CD4-positive, alpha-beta T cell (primary cell): Measurements from ENCODE around the gene CHCHD1. TPM values are rescaled to one million over a fixed set of nuclear protein-coding genes. Genes with fewer than 3 reads are reported as not detected.
"Not testable (repeated sequence)": the region's sequence is repeated elsewhere in the genome, so short reads cannot be mapped to it uniquely, and the experiment has no call there.

Experiments used
- ATAC-seq: fragments of 200-7000 bp; cut with Tn5 transposase; one replicate; pipeline ENCODE4 v1.10.0; 2022; ENCODE audit warnings: mild to moderate bottlenecking; ENCODE audit not compliant: poor library complexity
- CTCF ChIA-PET: fragments of 350-600 bp; sonication (Branson Sonifier 250); formaldehyde crosslinking; loops from one replicate; lab custom pipeline; 2021; ENCODE audit warnings: antibody characterized with exemption, inconsistent platforms; lab: Charles Lee
- POLR2A ChIA-PET: fragments of 350-600 bp; sonication (Branson Sonifier 250); formaldehyde crosslinking; loops from one replicate; lab custom pipeline; 2021; ENCODE audit warnings: antibody characterized with exemption, inconsistent platforms; lab: Charles Lee
- DNase-seq, 14 experiments: peaks; one replicate each; pipeline ENCODE4 v3.0.0-alpha.2; 2013 to 2020; ENCODE audit warnings: mixed read lengths in 2 of 14
- H3K27ac ChIP-seq, 2 donors: one replicate each; pipeline versions ENCODE4 v1.5.1 to v1.7.0; 2013; ENCODE audit warnings: low read length in 2 of 2, low read depth in 1 of 2, mild to moderate bottlenecking in 1 of 2
- H3K27me3 ChIP-seq, 2 experiments: 1 replicate in 1 of 2; 2 replicates in 1 of 2; pipeline versions ENCODE4 v1.6.1 to v1.7.0; 2013; ENCODE audit warnings: low read length in 2 of 2, control low read depth in 1 of 2, mild to moderate bottlenecking in 1 of 2, moderate library complexity in 1 of 2; ENCODE audit not compliant: insufficient read depth in 2 of 2, control insufficient read depth in 1 of 2
- H3K36me3 ChIP-seq: one replicate; pipeline ENCODE4 v1.6.1; 2013; ENCODE audit warnings: low read length, control low read depth; ENCODE audit not compliant: insufficient read depth
- H3K4me1 ChIP-seq: one replicate; pipeline ENCODE4 v1.6.1; 2013; ENCODE audit warnings: low read length, control low read depth; ENCODE audit not compliant: insufficient read depth
- H3K4me3 ChIP-seq: one replicate; pipeline ENCODE4 v1.5.1; 2013; ENCODE audit warnings: mild to moderate bottlenecking, low read length, moderate library complexity
- H3K9me3 ChIP-seq, 2 experiments: 1 replicate in 1 of 2; 2 replicates in 1 of 2; pipeline versions ENCODE4 v1.6.1 to v1.7.0; 2013; ENCODE audit warnings: low read length in 2 of 2, mild to moderate bottlenecking in 2 of 2, control low read depth in 1 of 2, moderate library complexity in 1 of 2; ENCODE audit not compliant: control insufficient read depth in 1 of 2, insufficient read depth in 1 of 2
- H3K27ac Mint-ChIP-seq: one replicate; pipeline ENCODE4 v1.8.0; 2020; ENCODE audit warnings: mixed read lengths
- H3K27me3 Mint-ChIP-seq: one replicate; pipeline ENCODE4 v1.8.0; 2021; ENCODE audit warnings: mixed read lengths
- H3K36me3 Mint-ChIP-seq: one replicate; pipeline ENCODE4 v1.8.0; 2021; ENCODE audit warnings: low read depth, mixed read lengths
- H3K4me1 Mint-ChIP-seq: one replicate; pipeline ENCODE4 v1.8.0; 2021; ENCODE audit warnings: low read depth, mixed read lengths
- H3K4me3 Mint-ChIP-seq: one replicate; pipeline ENCODE4 v1.8.0; 2020; ENCODE audit warnings: mild to moderate bottlenecking, mixed read lengths
- H3K9me3 Mint-ChIP-seq: one replicate; pipeline ENCODE4 v1.8.0; 2020; ENCODE audit warnings: mixed read lengths
- intact Hi-C, 2 experiments: fragments of 100-400 bp; cut with DNase I in 1 of 2; cut with micrococcal nuclease in 1 of 2; formaldehyde crosslinking; loops; one replicate each; pipeline versions ENCODE4 v1.15.1 to v1.9.0; 2023 to 2025; cut with DNase I, micrococcal nuclease
- total RNA-seq, 174 experiments: library from RNA in 2 of 174; stranded (reverse) in 2 of 174; gene quantifications; one replicate each; pipeline ENCODE4 v1.2.3 and lab custom pipeline; 2021 to 2026
- TF ChIP-seq, protein P1 (sequence below): fragments of 200-600 bp; IDR thresholded peaks from one replicate; pipeline ENCODE4 v1.8.0; 2022; ENCODE audit warnings: antibody characterized with exemption, mild to moderate bottlenecking

The CHCHD1 gene
- total RNA-seq, 2 experiments from 2014 or later, result 6.3 to 6.8 TPM

DNA sequence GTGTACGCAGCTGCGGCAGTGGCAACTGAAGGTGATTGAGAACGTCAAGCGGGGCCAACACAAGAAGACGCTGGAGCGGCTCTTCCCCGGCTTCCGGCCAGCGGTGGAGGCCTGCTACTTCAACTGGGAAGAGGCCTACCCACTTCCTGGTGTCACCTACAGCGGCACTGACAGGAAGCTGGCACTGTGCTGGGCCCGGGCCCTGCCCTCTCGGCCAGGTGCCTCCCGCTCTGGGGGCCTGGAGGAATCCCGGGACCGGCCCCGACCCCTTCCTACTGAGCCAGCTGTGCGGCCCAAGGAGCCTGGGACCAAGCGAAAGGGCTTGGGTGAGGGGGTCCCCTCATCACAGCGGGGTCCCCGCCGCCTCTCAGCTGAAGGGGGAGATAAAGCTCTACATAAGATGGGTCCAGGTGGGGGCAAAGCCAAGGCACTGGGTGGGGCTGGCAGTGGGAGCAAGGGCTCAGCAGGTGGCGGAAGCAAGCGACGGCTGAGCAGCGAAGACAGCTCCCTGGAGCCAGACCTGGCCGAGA, 10.1 kb downstream of the CHCHD1 start:
- ATAC-seq (no peak), DNase-seq (no peak)
- Histone ChIP-seq H3K9me3 (no peaks in the 10 kb centered on the region), H3K27ac (no peak overlapping the region), H3K4me1 (peaks cover 10% of the 10 kb centered on the region), H3K4me3 (no peak overlapping the region), H3K36me3 (peaks cover 79% of the 10 kb centered on the region), H3K27me3 (no peaks in the 10 kb centered on the region)
- Mint-ChIP-seq H3K4me1 (peaks cover 5% of the 10 kb centered on the region), H3K4me3 (peak overlapping the region; percentile 11), H3K27me3 (no peaks in the 10 kb centered on the region), H3K36me3 (peaks cover 69% of the 10 kb centered on the region), H3K27ac (no peak overlapping the region), H3K9me3 (no peaks in the 10 kb centered on the region)
- TF ChIP-seq, protein P1, sequence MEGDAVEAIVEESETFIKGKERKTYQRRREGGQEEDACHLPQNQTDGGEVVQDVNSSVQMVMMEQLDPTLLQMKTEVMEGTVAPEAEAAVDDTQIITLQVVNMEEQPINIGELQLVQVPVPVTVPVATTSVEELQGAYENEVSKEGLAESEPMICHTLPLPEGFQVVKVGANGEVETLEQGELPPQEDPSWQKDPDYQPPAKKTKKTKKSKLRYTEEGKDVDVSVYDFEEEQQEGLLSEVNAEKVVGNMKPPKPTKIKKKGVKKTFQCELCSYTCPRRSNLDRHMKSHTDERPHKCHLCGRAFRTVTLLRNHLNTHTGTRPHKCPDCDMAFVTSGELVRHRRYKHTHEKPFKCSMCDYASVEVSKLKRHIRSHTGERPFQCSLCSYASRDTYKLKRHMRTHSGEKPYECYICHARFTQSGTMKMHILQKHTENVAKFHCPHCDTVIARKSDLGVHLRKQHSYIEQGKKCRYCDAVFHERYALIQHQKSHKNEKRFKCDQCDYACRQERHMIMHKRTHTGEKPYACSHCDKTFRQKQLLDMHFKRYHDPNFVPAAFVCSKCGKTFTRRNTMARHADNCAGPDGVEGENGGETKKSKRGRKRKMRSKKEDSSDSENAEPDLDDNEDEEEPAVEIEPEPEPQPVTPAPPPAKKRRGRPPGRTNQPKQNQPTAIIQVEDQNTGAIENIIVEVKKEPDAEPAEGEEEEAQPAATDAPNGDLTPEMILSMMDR, result no peak
- ChIA-PET CTCF (no interaction called here), POLR2A (no interaction called here)
- intact Hi-C loops, result no loop called here

DNA sequence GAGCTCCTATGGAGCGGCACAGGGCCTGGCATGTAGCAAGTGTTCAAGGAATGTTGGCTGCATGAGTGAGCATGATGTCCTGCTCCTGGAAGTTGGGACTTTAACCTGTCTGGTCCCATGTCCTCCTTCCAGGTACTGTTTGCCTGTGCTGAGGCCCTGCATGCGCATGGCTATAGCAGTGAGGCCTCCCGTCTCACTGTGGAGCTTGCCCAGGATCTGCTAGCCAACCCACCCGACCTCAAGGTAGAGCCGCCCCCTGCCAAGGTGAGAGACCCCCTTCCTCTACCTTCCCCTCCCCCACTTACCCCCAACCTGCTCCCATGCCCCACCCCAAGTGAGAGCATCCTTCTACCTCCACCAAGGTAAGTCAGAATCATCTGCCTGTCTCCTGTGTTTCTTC, 11.6 kb downstream of the CHCHD1 start:
- Histone ChIP-seq H3K27ac (no peak overlapping the region), H3K9me3 (no peaks in the 10 kb centered on the region), H3K4me1 (peaks cover 2% of the 10 kb centered on the region), H3K4me3 (no peak overlapping the region), H3K36me3 (peaks cover 92% of the 10 kb centered on the region), H3K27me3 (no peaks in the 10 kb centered on the region)
- ChIA-PET POLR2A (interaction anchor here (1.9 to 2.3 kb wide), 2 partner anchors 8 to 21 kb away, joined by 7 to 10 read pairs; partner anchors contain the start of gene ZSWIM8), CTCF (no interaction called here)
- Mint-ChIP-seq H3K4me3 (no peak overlapping the region), H3K27ac (peak overlapping the region; percentile 47), H3K36me3 (peaks cover 84% of the 10 kb centered on the region), H3K27me3 (no peaks in the 10 kb centered on the region), H3K9me3 (no peaks in the 10 kb centered on the region), H3K4me1 (no peaks in the 10 kb centered on the region)
- TF ChIP-seq, protein P1, result no peak
- no peak for DNase-seq
- ATAC-seq, result no peak
- intact Hi-C loops, result no loop called here

DNA sequence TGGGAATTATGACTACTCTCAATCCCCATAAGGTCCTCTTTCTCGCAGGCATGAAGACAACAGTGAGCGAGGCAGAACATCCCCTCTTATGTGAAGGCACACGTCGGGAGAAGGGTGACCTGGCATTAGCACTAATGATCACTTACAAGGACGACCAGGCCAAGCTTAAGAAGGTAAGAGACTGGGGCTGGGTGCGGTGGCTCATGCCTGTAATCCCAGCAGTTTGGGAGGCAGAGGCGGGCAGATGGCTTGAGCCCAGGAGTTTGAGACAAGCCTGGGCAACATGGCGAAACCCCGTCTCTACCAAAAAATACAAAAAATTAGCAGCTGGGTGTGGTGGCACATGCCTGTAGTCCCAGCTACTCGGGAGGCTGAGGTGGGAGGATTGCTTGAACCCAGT, 13.6 kb downstream of the CHCHD1 start:
- H3K36me3 ChIP-seq, result peaks cover 92% of the 10 kb centered on the region
- H3K9me3 ChIP-seq, H3K4me1 Mint-ChIP-seq, H3K27me3 ChIP-seq, H3K27ac Mint-ChIP-seq, H3K27me3 Mint-ChIP-seq, intact Hi-C loops, H3K4me3 ChIP-seq, ATAC-seq, H3K27ac ChIP-seq, H3K4me1 ChIP-seq, H3K4me3 Mint-ChIP-seq, DNase-seq, H3K9me3 Mint-ChIP-seq: not testable (repeated sequence)
- CTCF ChIA-PET, result interaction anchor here (1.0 kb wide), 1 partner anchor 51 kb away, joined by 3 read pairs; the partner anchor contains the start of gene SEC24C
- H3K36me3 Mint-ChIP-seq, result peaks cover 88% of the 10 kb centered on the region
- POLR2A ChIA-PET, result interaction anchor here (0.6 to 2.3 kb wide), 2 partner anchors 10 to 23 kb away, joined by 3 to 7 read pairs; partner anchors contain the start of gene ZSWIM8

DNA sequence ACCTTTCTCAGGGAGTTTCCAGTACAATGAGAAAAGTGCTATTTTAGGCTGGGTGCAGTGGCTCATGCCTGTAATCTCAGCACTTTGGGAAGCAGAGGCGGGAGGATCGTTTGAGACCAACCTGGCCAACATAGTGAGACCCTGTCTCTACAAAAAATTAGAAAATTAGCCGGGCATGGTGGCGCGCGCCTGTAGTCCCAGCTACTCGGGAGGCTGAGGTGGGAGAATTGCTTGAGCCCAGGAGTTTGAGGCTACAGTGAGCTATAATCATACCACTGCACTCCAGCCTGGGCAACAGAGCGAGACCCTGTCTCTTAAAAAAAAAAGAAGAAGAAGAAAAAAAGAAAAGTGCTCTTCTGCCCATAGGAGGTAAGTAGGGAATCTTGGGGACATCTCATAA, 14.2 kb downstream of the CHCHD1 start:
- H3K27me3 ChIP-seq, H3K27ac ChIP-seq, H3K4me3 ChIP-seq, H3K4me3 Mint-ChIP-seq, DNase-seq, H3K27me3 Mint-ChIP-seq, H3K4me1 Mint-ChIP-seq, H3K4me1 ChIP-seq, intact Hi-C loops, H3K9me3 ChIP-seq, ATAC-seq, H3K9me3 Mint-ChIP-seq: not testable (repeated sequence)
- peak overlapping the region; percentile 28 for H3K27ac Mint-ChIP-seq
- ChIA-PET POLR2A (interaction anchor here (0.6 kb wide), 1 partner anchor 24 kb away, joined by 3 read pairs; a partner anchor contains a TSS), CTCF (interaction anchor here (1.0 kb wide), 1 partner anchor 52 kb away, joined by 3 read pairs; the partner anchor contains the start of gene SEC24C)
- H3K36me3 Mint-ChIP-seq, result peaks cover 87% of the 10 kb centered on the region
- H3K36me3 ChIP-seq, result peaks cover 91% of the 10 kb centered on the region
